ENCODE measurements around the gene ZNF804A.

GRCh38 chr2:184921676-184922075 is 323.3 kb downstream of the ZNF804A start:
- no peak for TF ChIP-seq ZNF70 (CRISPR knock-in tag; IDR thresholded peaks at IDR 0.05)
- no peak for TF ChIP-seq ZFP3 (CRISPR knock-in tag; IDR thresholded peaks at IDR 0.05)
- no peak for TF ChIP-seq ZFP30 (CRISPR knock-in tag; IDR thresholded peaks at IDR 0.05)

All from SK-N-SH treated with all-trans-retinoic acid at 6 μM for 48 hours (cell line).